ENCODE data around the gene STRN3.

STRN3 gene

GRCh38 chr14:31038521-31039166 is 12.5 kb upstream of the STRN3 start:
- no peak overlapping the region for H3K4me3 ChIP-seq (ENCODE audit: low read depth, low read length, poor library complexity, severe bottlenecking)
- no peak overlapping the region for H3K9ac ChIP-seq (ENCODE audit: low read length)
- no peaks in the 10 kb centered on the region for H3K9me3 ChIP-seq (ENCODE audit: low read length)
- no peak overlapping the region for H3K27ac ChIP-seq (ENCODE audit: low read depth, low read length, poor library complexity, severe bottlenecking)
- H3K4me1 ChIP-seq (ENCODE audit: insufficient read depth, low read length, severe bottlenecking), result peaks cover 4% of the 10 kb centered on the region
- H3K36me3 ChIP-seq (ENCODE audit: insufficient read depth, low read length), result no peaks in the 10 kb centered on the region
- no peaks in the 10 kb centered on the region for H3K79me2 ChIP-seq (ENCODE audit: insufficient read depth, low read length)
- no peak for TF ChIP-seq EZH2 (IDR thresholded peaks at IDR 0.05; ENCODE audit: borderline replicate concordance, low read length)
- TF ChIP-seq CTCF (IDR thresholded peaks at IDR 0.05; ENCODE audit: low read length), result no peak
- H3K4me2 ChIP-seq (ENCODE audit: low read length), result no peak overlapping the region
- H3K9me2 ChIP-seq (ENCODE audit: low read depth, low read length), result no peaks in the 10 kb centered on the region
- no peaks in the 10 kb centered on the region for H3F3A ChIP-seq (ENCODE audit: insufficient read depth, low read length)
- H3K27me3 ChIP-seq (ENCODE audit: insufficient read depth, low read length), result no peaks in the 10 kb centered on the region
- no peaks in the 10 kb centered on the region for H4K20me1 ChIP-seq (ENCODE audit: insufficient read depth, low read length)
- no peak overlapping the region for H2AFZ ChIP-seq (ENCODE audit: low read length)

GRCh38 chr14:31037709-31038221 is 11.6 kb upstream of the STRN3 start:
- no peaks in the 10 kb centered on the region for H4K20me1 ChIP-seq (ENCODE audit: insufficient read depth, low read length)
- H3K9me2 ChIP-seq (ENCODE audit: low read depth, low read length), result no peaks in the 10 kb centered on the region
- no peak overlapping the region for H3K27ac ChIP-seq (ENCODE audit: low read depth, low read length, poor library complexity, severe bottlenecking)
- no peaks in the 10 kb centered on the region for H3K9me3 ChIP-seq (ENCODE audit: low read length)
- no peaks in the 10 kb centered on the region for H3K27me3 ChIP-seq (ENCODE audit: insufficient read depth, low read length)
- H3K4me2 ChIP-seq (ENCODE audit: low read length), result no peak overlapping the region
- H2AFZ ChIP-seq (ENCODE audit: low read length), result no peak overlapping the region
- peaks cover 13% of the 10 kb centered on the region for H3K4me1 ChIP-seq (ENCODE audit: insufficient read depth, low read length, severe bottlenecking)
- no peak overlapping the region for H3K9ac ChIP-seq (ENCODE audit: low read length)
- H3K36me3 ChIP-seq (ENCODE audit: insufficient read depth, low read length), result no peaks in the 10 kb centered on the region
- no peak overlapping the region for H3K4me3 ChIP-seq (ENCODE audit: low read depth, low read length, poor library complexity, severe bottlenecking)
- H3K79me2 ChIP-seq (ENCODE audit: insufficient read depth, low read length), result no peaks in the 10 kb centered on the region
- TF ChIP-seq EZH2 (IDR thresholded peaks at IDR 0.05; ENCODE audit: borderline replicate concordance, low read length) (no peak), CTCF (IDR thresholded peaks at IDR 0.05; ENCODE audit: low read length) (no peak)
- no peaks in the 10 kb centered on the region for H3F3A ChIP-seq (ENCODE audit: insufficient read depth, low read length)

GRCh38 chr14:31036552-31036951 is 10.4 kb upstream of the STRN3 start:
- no peaks in the 10 kb centered on the region for H3K79me2 ChIP-seq (ENCODE audit: insufficient read depth, low read length)
- H3K27me3 ChIP-seq (ENCODE audit: insufficient read depth, low read length), result no peaks in the 10 kb centered on the region
- H3K4me2 ChIP-seq (ENCODE audit: low read length), result no peak overlapping the region
- H3K4me3 ChIP-seq (ENCODE audit: low read depth, low read length, poor library complexity, severe bottlenecking), result no peak overlapping the region
- no peak overlapping the region for H3K9ac ChIP-seq (ENCODE audit: low read length)
- no peaks in the 10 kb centered on the region for H3K36me3 ChIP-seq (ENCODE audit: insufficient read depth, low read length)
- peaks cover 17% of the 10 kb centered on the region for H3K4me1 ChIP-seq (ENCODE audit: insufficient read depth, low read length, severe bottlenecking)
- no peak overlapping the region for H2AFZ ChIP-seq (ENCODE audit: low read length)
- no peaks in the 10 kb centered on the region for H3K9me2 ChIP-seq (ENCODE audit: low read depth, low read length)
- H3F3A ChIP-seq (ENCODE audit: insufficient read depth, low read length), result no peaks in the 10 kb centered on the region
- TF ChIP-seq CTCF (IDR thresholded peaks at IDR 0.05; ENCODE audit: low read length), result no peak
- no peak for TF ChIP-seq EZH2 (IDR thresholded peaks at IDR 0.05; ENCODE audit: borderline replicate concordance, low read length)
- H4K20me1 ChIP-seq (ENCODE audit: insufficient read depth, low read length), result no peaks in the 10 kb centered on the region
- no peaks in the 10 kb centered on the region for H3K9me3 ChIP-seq (ENCODE audit: low read length)
- no peak overlapping the region for H3K27ac ChIP-seq (ENCODE audit: low read depth, low read length, poor library complexity, severe bottlenecking)

Data from OCI-LY1 (cell line).